HS-27A (cell line): ENCODE results near the gene CX3CR1.
"Not testable (repeated sequence)": the region's sequence is repeated elsewhere in the genome, so short reads cannot be mapped to it uniquely, and the experiment has no call there.

Experiments used
- DNase-seq: peaks from one replicate; pipeline ENCODE4 v3.0.0-alpha.2; 2012; ENCODE audit warnings: low read depth, missing footprints

The CX3CR1 gene

GRCh38 chr3:39267631-39268548 lies 11.9 kb downstream of the CX3CR1 start:
- no peak for DNase-seq

GRCh38 chr3:39264053-39264452 lies 15.8 kb downstream of the CX3CR1 start:
- DNase-seq: no peak

- no peak for DNase-seq
Measured at GRCh38 chr3:39263576-39263975, 16.3 kb downstream of the CX3CR1 start.

GRCh38 chr3:39262846-39263245 lies 17.0 kb downstream of the CX3CR1 start:
- no peak for DNase-seq

GRCh38 chr3:39261726-39262125 lies 18.1 kb downstream of the CX3CR1 start:
- no peak for DNase-seq

- DNase-seq: peak; percentile 73
Measured at GRCh38 chr3:39260957-39261356, 18.9 kb downstream of the CX3CR1 start.

GRCh38 chr3:39260318-39260717 lies 19.5 kb downstream of the CX3CR1 start:
- DNase-seq: no peak

GRCh38 chr3:39255503-39256325 lies 24.1 kb downstream of the CX3CR1 start:
- no peak for DNase-seq

- DNase-seq: peak; percentile 29
Measured at GRCh38 chr3:39254806-39255449, 24.9 kb downstream of the CX3CR1 start.

- DNase-seq: no peak
Measured at GRCh38 chr3:39251576-39251975, 28.3 kb downstream of the CX3CR1 start.

- no peak for DNase-seq
Measured at GRCh38 chr3:39250116-39250747, 29.6 kb downstream of the CX3CR1 start.

- DNase-seq: no peak
Measured at GRCh38 chr3:39249453-39250115, 30.3 kb downstream of the CX3CR1 start.

GRCh38 chr3:39241561-39241960 lies 38.3 kb downstream of the CX3CR1 start:
- DNase-seq: no peak

GRCh38 chr3:39237027-39237426 lies 42.8 kb downstream of the CX3CR1 start:
- no peak for DNase-seq

GRCh38 chr3:39234651-39235050 lies 45.2 kb downstream of the CX3CR1 start:
- no peak for DNase-seq

- no peak for DNase-seq
Measured at GRCh38 chr3:39232859-39233258, 47.0 kb downstream of the CX3CR1 start.

GRCh38 chr3:39230453-39230852 lies 49.4 kb downstream of the CX3CR1 start:
- DNase-seq: no peak

GRCh38 chr3:39228496-39228895 lies 51.3 kb downstream of the CX3CR1 start:
- no peak for DNase-seq

GRCh38 chr3:39227596-39227995 lies 52.2 kb downstream of the CX3CR1 start:
- not testable (repeated sequence) for DNase-seq

- no peak for DNase-seq
Measured at GRCh38 chr3:39226106-39226741, 53.6 kb downstream of the CX3CR1 start.

- DNase-seq: no peak
Measured at GRCh38 chr3:39224288-39224687, 55.5 kb downstream of the CX3CR1 start.
